ENCODE measurements around the gene GALNT6. TPM values are rescaled to one million over a fixed set of nuclear protein-coding genes. Genes with fewer than 3 reads are reported as not detected.

GALNT6 gene
- total and polyA plus RNA-seq, 2 experiments from 2014 or later = 28.4 to 30.7 TPM

DNA sequence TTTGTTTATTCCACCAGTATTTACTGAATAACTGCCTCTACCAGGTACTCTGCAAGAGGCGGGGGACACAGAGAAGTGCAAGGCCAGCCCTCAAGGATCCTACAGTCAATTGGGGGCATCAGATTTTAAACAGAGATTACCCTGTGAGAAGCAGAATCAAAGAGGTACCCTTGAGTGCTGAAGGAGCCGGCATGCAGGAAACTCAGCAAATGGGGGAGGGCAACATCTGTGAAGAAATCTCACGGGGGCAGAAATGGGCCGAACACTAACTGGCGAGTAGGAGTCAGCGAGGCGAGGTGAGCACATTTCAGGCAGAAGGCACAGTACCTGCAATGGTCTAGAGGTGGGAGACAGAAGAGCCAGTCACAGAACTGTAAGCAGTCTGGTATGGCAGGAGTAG lies 9.0 kb downstream of the GALNT6 start:
- H3K36me3 ChIP-seq (replicated peaks; ENCODE audit: insufficient read depth, low read depth) = no peaks in the 10 kb centered on the region
- 91% methylated on average over 7 of the region's 7 CpGs for WGBS (ENCODE audit: low lambda C conversion rate, missing lambda C conversion rate)
- H3K4me3 ChIP-seq = no peak overlapping the region
- H3K4me2 ChIP-seq = no peak overlapping the region
- H3K79me2 ChIP-seq = no peaks in the 10 kb centered on the region
- no peaks in the 10 kb centered on the region for H4K20me1 ChIP-seq (ENCODE audit: insufficient read depth, poor library complexity, severe bottlenecking)
- no peaks in the 10 kb centered on the region for H3K9me3 ChIP-seq (ENCODE audit: low read depth)
- no peaks in the 10 kb centered on the region for H3K9me2 ChIP-seq (replicated peaks; ENCODE audit: insufficient read depth)
- H2AFZ ChIP-seq = no peak overlapping the region
- H3K27me3 ChIP-seq = no peaks in the 10 kb centered on the region
- peaks cover 4% of the 10 kb centered on the region for H3K4me1 ChIP-seq (ENCODE audit: insufficient read depth)
- no peak for TF ChIP-seq EZH2phosphoT487 (IDR thresholded peaks at IDR 0.05; ENCODE audit: low read depth, severe bottlenecking, unreplicated experiment)
- TF ChIP-seq, protein P1, sequence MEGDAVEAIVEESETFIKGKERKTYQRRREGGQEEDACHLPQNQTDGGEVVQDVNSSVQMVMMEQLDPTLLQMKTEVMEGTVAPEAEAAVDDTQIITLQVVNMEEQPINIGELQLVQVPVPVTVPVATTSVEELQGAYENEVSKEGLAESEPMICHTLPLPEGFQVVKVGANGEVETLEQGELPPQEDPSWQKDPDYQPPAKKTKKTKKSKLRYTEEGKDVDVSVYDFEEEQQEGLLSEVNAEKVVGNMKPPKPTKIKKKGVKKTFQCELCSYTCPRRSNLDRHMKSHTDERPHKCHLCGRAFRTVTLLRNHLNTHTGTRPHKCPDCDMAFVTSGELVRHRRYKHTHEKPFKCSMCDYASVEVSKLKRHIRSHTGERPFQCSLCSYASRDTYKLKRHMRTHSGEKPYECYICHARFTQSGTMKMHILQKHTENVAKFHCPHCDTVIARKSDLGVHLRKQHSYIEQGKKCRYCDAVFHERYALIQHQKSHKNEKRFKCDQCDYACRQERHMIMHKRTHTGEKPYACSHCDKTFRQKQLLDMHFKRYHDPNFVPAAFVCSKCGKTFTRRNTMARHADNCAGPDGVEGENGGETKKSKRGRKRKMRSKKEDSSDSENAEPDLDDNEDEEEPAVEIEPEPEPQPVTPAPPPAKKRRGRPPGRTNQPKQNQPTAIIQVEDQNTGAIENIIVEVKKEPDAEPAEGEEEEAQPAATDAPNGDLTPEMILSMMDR (IDR thresholded peaks at IDR 0.05; ENCODE audit: poor library complexity) = no peak
- no peak for TF ChIP-seq EZH2 (IDR thresholded peaks at IDR 0.05; ENCODE audit: borderline replicate concordance)
- no peak overlapping the region for H3K27ac ChIP-seq
- no peak for DNase-seq (ENCODE audit: low spot score)

DNA sequence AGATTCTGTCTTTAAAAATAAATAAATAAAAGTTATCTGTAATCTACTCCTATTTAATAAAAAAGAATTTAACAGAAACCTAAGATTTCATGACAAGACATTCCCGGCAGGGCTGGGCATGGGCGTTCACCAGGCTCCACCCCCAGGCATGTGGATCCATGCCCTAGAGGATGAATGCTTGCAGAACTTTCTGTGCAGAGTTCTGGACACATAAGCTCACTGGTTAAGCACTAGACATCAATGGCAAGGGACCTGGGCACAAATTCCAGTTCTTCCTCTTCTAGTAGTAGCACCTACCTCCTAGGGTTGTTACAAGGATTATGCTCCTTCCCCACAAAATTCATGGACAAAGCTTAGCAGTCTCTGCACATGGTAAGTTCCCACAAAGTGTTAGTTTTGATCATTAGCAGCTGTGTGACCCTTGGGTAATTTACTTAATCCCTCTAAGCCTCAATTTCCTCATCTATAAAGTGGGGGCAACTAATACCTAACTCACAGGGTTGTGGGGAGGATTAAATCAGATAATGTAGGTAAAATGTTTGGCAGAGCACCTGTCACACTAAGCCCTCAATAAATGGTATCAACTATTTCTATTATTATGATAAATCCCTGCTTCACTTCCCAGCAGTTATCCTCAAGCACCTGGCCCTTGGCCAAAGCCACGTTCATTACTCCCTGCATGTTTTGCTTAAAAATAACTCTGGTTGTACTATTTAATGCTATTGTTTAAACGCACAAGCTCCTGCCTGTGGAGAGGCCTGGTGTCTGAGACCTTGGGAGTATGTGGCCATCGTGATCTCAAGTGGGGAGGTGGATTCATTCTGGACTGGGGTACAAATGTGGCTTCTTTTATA lies 9.8 kb downstream of the GALNT6 start:
- H2AFZ ChIP-seq = no peak overlapping the region
- H3K9me3 ChIP-seq (ENCODE audit: low read depth) = no peaks in the 10 kb centered on the region
- H3K4me3 ChIP-seq = no peak overlapping the region
- no peaks in the 10 kb centered on the region for H3K27me3 ChIP-seq
- no peak overlapping the region for H3K4me2 ChIP-seq
- no peaks in the 10 kb centered on the region for H3K79me2 ChIP-seq
- H3K36me3 ChIP-seq (replicated peaks; ENCODE audit: insufficient read depth, low read depth) = no peaks in the 10 kb centered on the region
- no peaks in the 10 kb centered on the region for H4K20me1 ChIP-seq (ENCODE audit: insufficient read depth, poor library complexity, severe bottlenecking)
- DNase-seq (ENCODE audit: low spot score) = no peak
- peaks cover under 1% of the 10 kb centered on the region for H3K4me1 ChIP-seq (ENCODE audit: insufficient read depth)
- 52% methylated on average over 5 of the region's 5 CpGs for WGBS (ENCODE audit: low lambda C conversion rate, missing lambda C conversion rate)
- no peaks in the 10 kb centered on the region for H3K9me2 ChIP-seq (replicated peaks; ENCODE audit: insufficient read depth)
- TF ChIP-seq, protein P1 (IDR thresholded peaks at IDR 0.05; ENCODE audit: poor library complexity) = no peak
- TF ChIP-seq EZH2phosphoT487 (IDR thresholded peaks at IDR 0.05; ENCODE audit: low read depth, severe bottlenecking, unreplicated experiment) (no peak), EZH2 (IDR thresholded peaks at IDR 0.05; ENCODE audit: borderline replicate concordance) (no peak)
- H3K27ac ChIP-seq = no peak overlapping the region

DNA sequence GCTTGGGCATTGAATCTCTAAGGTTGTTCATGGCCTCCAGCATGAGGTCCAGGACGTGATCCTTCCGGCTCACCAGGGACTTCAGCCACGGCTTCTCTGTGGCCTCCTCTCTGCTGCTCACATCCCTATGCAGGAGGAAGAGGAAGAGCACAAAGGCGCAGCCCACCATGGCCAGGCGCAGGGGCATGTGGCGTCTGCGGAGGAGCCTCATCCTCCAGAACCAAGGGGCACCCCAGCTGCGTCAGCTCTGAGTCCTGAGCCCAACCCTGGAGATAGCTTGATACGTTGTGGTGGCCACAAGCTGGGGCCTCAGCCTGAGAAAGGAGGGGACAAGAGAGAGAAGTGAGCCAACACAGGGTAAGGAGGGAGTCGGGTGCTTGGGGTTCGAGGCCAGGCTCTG lies 11.6 kb downstream of the GALNT6 start:
- Histone ChIP-seq H3K9me2 (replicated peaks; ENCODE audit: insufficient read depth) (no peaks in the 10 kb centered on the region), H3K27me3 (no peaks in the 10 kb centered on the region), H3K27ac (no peak overlapping the region), H2AFZ (no peak overlapping the region), H3K4me3 (no peak overlapping the region), H3K36me3 (replicated peaks; ENCODE audit: insufficient read depth, low read depth) (no peaks in the 10 kb centered on the region), H3K9me3 (ENCODE audit: low read depth) (no peaks in the 10 kb centered on the region), H4K20me1 (ENCODE audit: insufficient read depth, poor library complexity, severe bottlenecking) (no peaks in the 10 kb centered on the region), H3K4me2 (no peak overlapping the region), H3K79me2 (no peaks in the 10 kb centered on the region), H3K4me1 (ENCODE audit: insufficient read depth) (no peaks in the 10 kb centered on the region)
- no peak for DNase-seq (ENCODE audit: low spot score)
- TF ChIP-seq EZH2 (IDR thresholded peaks at IDR 0.05; ENCODE audit: borderline replicate concordance) = no peak
- no peak for TF ChIP-seq EZH2phosphoT487 (IDR thresholded peaks at IDR 0.05; ENCODE audit: low read depth, severe bottlenecking, unreplicated experiment)
- TF ChIP-seq, protein P1 (IDR thresholded peaks at IDR 0.05; ENCODE audit: poor library complexity) = no peak
- WGBS (ENCODE audit: low lambda C conversion rate, missing lambda C conversion rate) = 96% methylated on average over 11 of the region's 11 CpGs

Measured in hepatocyte (in vitro differentiated cells).